MV-4-11 (cell line): ENCODE data around the gene COMMD3.
A peak's percentile ranks its signal among the peaks of the same experiment; 100 is the strongest.
"Not testable (repeated sequence)": the region's sequence is repeated elsewhere in the genome, so short reads cannot be mapped to it uniquely, and the experiment has no call there.

Experiments
- DNase-seq: peaks from one replicate; lab custom pipeline; 2025; lab: John Stamatoyannopoulos, UW

COMMD3 gene

GRCh38 chr10:22316286-22317075 is at the start of gene COMMD3:
Gene COMMD3 (plus strand): TSS chr10:22316388. CDS start chr10:22316418, 30 bp downstream.
- DNase-seq = peak; percentile 77

DNA sequence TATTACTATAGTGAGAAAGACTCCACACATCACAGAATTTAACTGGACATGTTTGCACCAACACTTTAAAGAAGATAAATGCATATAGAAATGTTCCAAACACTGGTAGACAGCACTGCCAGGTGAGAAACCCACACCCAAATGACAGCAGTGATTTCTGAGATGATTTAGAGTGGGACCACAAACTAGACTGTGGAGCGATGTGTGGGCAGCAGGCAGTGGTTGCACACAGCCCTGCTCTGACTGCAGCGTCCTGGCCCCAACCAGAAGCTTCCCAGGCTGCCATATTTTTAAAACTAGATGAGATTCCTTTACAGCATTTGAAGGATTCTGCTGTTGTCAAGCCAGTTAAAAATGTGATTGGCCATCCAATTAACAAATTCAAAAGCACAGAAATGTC is 47.7 kb upstream of the COMMD3 start:
- no peak for DNase-seq

- DNase-seq = no peak
Measured at GRCh38 chr10:22271786-22272185, 44.4 kb upstream of the COMMD3 start.

DNA sequence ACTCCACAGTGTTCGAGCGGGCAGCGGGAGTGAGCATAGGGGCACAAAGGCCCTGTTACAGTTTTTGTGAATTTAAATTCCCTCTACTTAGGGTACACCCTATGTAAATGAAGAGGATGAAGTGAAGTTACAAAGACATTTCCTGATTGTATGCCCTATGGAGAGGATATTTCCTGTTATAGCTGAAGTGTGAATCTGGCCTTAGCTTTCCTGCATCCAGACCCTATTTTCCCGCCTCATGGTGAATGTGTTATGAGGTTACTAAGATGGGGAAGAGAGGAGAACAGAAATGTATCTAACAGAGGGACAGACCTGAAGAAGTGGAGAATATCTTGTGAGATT is 37.8 kb upstream of the COMMD3 start:
- DNase-seq = no peak

- DNase-seq = no peak
Measured at GRCh38 chr10:22280078-22280477, 36.1 kb upstream of the COMMD3 start.

- DNase-seq = no peak
Measured at GRCh38 chr10:22285130-22285529, 31.1 kb upstream of the COMMD3 start.

- DNase-seq = no peak
Measured at GRCh38 chr10:22293747-22294404, 22.3 kb upstream of the COMMD3 start.

- no peak for DNase-seq
Measured at GRCh38 chr10:22294694-22295093, 21.5 kb upstream of the COMMD3 start.

DNA sequence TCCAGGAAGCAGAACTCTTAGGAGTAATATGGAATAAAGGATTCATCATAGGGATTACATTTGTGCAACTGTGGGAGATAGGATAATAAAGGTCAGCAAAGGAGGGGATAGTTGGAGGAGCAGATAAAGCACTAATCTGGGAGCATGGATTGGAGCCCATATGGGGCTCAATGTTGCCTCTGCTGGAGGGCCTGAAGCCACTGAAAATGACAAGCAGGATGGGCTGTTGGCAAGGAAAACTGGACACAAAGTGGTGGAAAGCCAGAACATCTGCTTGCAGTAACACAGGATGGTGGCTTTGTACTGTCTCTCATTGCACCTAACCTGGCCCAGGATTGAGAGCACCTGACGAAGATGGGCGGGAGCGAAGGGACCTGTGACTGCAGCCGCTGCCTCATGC is 15.0 kb upstream of the COMMD3 start:
- no peak for DNase-seq

GRCh38 chr10:22303461-22303860 is 12.7 kb upstream of the COMMD3 start:
- no peak for DNase-seq

GRCh38 chr10:22305721-22306120 is 10.5 kb upstream of the COMMD3 start:
- DNase-seq = no peak

- no peak for DNase-seq
Measured at GRCh38 chr10:22308390-22308789, 7.8 kb upstream of the COMMD3 start.

DNA sequence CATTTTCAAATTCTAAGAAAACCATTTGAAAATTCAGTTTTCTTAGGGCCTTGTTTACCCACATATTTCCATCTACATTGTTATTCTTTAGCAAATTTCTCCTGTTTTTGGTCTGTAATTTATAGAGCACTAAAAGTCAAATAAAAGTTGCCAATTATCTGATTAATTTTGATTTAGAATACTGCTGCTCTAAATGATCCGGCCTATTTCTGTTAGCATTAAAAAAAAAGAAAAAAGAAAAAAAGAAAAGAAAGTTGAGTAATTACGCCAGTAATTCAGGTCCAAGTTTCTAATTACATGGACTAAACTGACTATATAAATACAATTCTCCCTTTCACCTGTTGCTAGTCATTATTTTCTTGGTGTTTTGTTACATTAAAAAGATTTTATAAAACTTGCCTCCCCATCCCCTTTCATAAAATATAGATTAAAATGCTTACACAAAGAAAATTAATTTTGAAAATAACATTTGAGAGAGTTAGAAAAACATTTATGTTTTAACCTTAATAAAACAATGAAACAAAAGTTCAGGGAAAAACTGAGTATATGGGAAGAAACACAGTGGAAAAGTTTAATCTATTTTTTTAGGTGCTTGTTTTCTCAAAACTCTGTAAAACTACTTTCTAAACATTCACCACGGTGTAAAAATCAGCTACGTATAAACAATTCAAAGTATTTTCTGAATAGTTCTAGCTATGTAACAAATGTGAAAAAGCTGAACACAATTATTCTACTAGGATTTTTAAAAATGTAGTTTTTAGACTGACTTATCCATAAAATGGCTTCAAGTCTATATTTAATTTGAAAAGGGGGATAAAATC is 6.8 kb upstream of the COMMD3 start:
- no peak for DNase-seq

GRCh38 chr10:22310012-22310411 is 6.2 kb upstream of the COMMD3 start:
- not testable (repeated sequence) for DNase-seq

DNA sequence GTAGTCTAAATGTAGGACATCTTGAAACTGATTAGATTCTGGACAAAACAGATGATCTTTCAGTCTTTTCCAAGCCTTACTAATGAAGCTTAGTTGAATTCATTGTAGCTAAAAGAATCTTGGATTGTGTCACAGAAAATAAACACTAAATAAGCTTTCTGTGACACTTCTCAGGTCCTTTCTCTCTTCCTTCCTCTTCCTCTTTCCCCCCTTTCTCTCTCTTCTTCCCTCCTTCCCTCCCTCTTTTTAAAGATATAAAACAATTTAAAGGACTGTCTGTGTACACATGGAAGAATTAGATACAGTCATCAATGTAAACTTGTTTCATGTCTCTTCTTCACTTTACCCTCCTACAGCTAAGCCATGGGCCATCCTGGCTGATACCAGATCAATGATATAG is 5.3 kb upstream of the COMMD3 start:
- no peak for DNase-seq

DNA sequence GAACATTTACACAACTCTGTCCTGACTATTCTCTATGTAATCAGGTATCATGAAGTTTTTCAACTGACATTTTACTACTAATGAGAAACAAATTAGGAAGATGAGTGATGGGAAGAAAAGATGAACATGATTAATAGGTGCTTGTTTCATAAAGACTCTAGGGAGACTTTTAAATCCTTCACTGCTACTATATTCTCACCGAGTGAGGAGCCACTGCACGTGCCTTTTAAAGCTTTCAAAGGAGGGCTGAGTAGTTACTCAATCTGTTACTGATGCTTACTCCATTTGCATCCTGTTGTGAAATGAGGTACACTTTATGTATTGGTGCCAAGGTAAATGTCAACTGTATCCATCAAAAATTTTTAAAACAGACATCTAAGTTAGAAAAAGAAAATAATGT is 1.3 kb upstream of the COMMD3 start:
- DNase-seq = no peak

GRCh38 chr10:22315455-22316285 is 518 bp upstream of the COMMD3 start:
- DNase-seq = no peak

GRCh38 chr10:22317076-22317370 is 835 bp downstream of the COMMD3 start:
- no peak for DNase-seq

- DNase-seq = no peak
Measured at GRCh38 chr10:22317771-22318565, 1.8 kb downstream of the COMMD3 start.

DNA sequence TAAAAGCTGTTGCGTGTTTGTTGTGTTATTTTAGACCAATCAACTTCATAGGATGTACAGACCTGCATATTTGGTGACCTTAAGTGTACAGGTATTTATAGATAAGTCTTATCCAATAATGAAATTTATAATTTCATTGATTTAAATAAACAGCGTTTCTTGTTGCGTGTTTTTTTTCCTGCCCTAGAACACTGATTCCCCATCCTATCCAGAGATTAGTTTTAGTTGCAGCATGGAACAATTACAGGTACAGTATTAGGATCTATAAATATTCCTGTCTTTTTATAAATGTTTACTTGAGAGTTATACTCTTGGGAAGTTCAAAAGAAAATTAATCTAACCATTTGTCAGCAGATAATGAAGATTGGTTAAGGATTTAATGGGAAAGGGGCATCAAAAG is 2.6 kb downstream of the COMMD3 start:
- no peak for DNase-seq

GRCh38 chr10:22319547-22319979 is 3.4 kb downstream of the COMMD3 start:
- no peak for DNase-seq
